K562 (cell line): ENCODE results near the gene UBE2L6. TPM values are rescaled to one million over a fixed set of nuclear protein-coding genes. Genes with fewer than 3 reads are reported as not detected.

Experiments used
- ARID3A ChIP-seq: IDR thresholded peaks from 2 replicates; pipeline ENCODE4 v1.6.1; 2012; ENCODE audit warnings: low read depth, low read length, improper control_type of control experiment, borderline replicate concordance
- ASH1L ChIP-seq: fragments of 450-650 bp; IDR thresholded peaks from 2 replicates; pipeline ENCODE4 v1.6.1; 2018; ENCODE audit warnings: borderline replicate concordance, mild to moderate bottlenecking, low read depth; ENCODE audit not compliant: partially characterized antibody
- BRD9 ChIP-seq: fragments of 450-650 bp; IDR thresholded peaks from 2 replicates; pipeline ENCODE4 v1.6.1; 2018; ENCODE audit warnings: low read depth; ENCODE audit not compliant: partially characterized antibody
- C11orf30 ChIP-seq: fragments of 450-650 bp; IDR thresholded peaks from 2 replicates; pipeline ENCODE4 v1.6.1; 2016; ENCODE audit warnings: low read depth, mild to moderate bottlenecking
- MCM5 ChIP-seq: fragments of 450-650 bp; IDR thresholded peaks from 2 replicates; pipeline ENCODE4 v1.6.1; 2016; ENCODE audit warnings: low read depth
- RAD51 ChIP-seq: fragments of 450-650 bp; IDR thresholded peaks from 2 replicates; pipeline ENCODE4 v1.7.1; 2016; ENCODE audit warnings: low read depth, mild to moderate bottlenecking, borderline replicate concordance
- RFX5 ChIP-seq: IDR thresholded peaks from 2 replicates; pipeline ENCODE4 v1.6.1; 2011; ENCODE audit warnings: low read depth, mild to moderate bottlenecking, improper control_type of control experiment, low read length
- THRA ChIP-seq: fragments of 450-650 bp; IDR thresholded peaks from 2 replicates; pipeline ENCODE4 v1.6.1; 2017; ENCODE audit warnings: mild to moderate bottlenecking, moderate library complexity
- TOE1 ChIP-seq, 2 experiments: fragments of 450-650 bp in 1 of 2; sonication (generic) in 1 of 2; formaldehyde crosslinking in 1 of 2; IDR thresholded peaks; 2 replicates each; pipeline versions ENCODE4 v1.7.1 to v1.8.0; 2016 to 2022; ENCODE audit warnings: borderline replicate concordance in 2 of 2, mild to moderate bottlenecking in 2 of 2, antibody characterized with exemption in 1 of 2, inconsistent platforms in 1 of 2, low read depth in 1 of 2, missing genetic modification reagents in 1 of 2, moderate library complexity in 1 of 2
- ZC3H11A ChIP-seq: IDR thresholded peaks from 2 replicates; pipeline ENCODE4 v1.6.1; 2012; ENCODE audit warnings: low read depth, low read length, improper control_type of control experiment
- ZNF324 ChIP-seq: fragments of 250-450 bp; sonication (Bioruptor Pico); IDR thresholded peaks from 2 replicates; pipeline ENCODE4 v1.4.0; 2020; ENCODE audit warnings: mild to moderate bottlenecking
- ZNF395 ChIP-seq: fragments of 200-800 bp; sonication (Bioruptor generic); IDR thresholded peaks from 2 replicates; pipeline ENCODE4 v1.6.1; 2017; ENCODE audit warnings: missing genetic modification characterization, missing compliant biosample characterization
- ZNF764 ChIP-seq: fragments of 250-450 bp; sonication (Bioruptor Pico); IDR thresholded peaks from 2 replicates; pipeline ENCODE4 v1.4.0; 2020; ENCODE audit warnings: low read depth, mild to moderate bottlenecking, moderate library complexity
- polyA plus RNA-seq, 8 experiments: library from polyadenylated mRNA; depleted of rRNA in 4 of 8; stranded (reverse) in 5 of 8; unstranded in 3 of 8; fragments of >200 nt; fragmentation: Nextera tagmentation in 2 of 8; fragmentation: Illumina TruSeq in 1 of 8; extraction: Ambion mirVana in 2 of 8; extraction: Trizol in 1 of 8; gene quantifications; 2 replicates each; pipeline versions ENCODE4 v1.2.1 to v1.2.3, GENCODE V29; 2011 to 2014; ENCODE audit warnings: inconsistent platforms in 1 of 8, missing spikeins in 1 of 8
- total RNA-seq, 7 experiments: library from RNA; depleted of rRNA in 6 of 7; stranded (reverse); fragments of >200 nt in 6 of 7; fragmentation: Illumina TruSeq in 2 of 7; extraction: Trizol in 2 of 7; gene quantifications; 2 replicates each; pipeline versions ENCODE4 v1.2.1 to v1.2.3, GENCODE V29; 2011 to 2021; ENCODE audit warnings: low replicate concordance in 1 of 7
- TF ChIP-seq, protein P1 (sequence below), 2 experiments: fragments of 250-450 bp in 1 of 2; fragments of 450-650 bp in 1 of 2; sonication (Bioruptor Pico) in 1 of 2; IDR thresholded peaks; 2 replicates each; pipeline versions ENCODE4 v1.6.1 to v1.8.0; 2016 to 2021; ENCODE audit warnings: mild to moderate bottlenecking in 2 of 2, moderate library complexity in 2 of 2, missing compliant biosample characterization in 1 of 2, missing genetic modification characterization in 1 of 2
- TF ChIP-seq, protein P2 (sequence below): sonication (generic); formaldehyde crosslinking; IDR thresholded peaks from 2 replicates; pipeline ENCODE4 v1.4.0; 2020; ENCODE audit warnings: mild to moderate bottlenecking, missing genetic modification reagents

Gene UBE2L6
- total and polyA plus RNA-seq, 9 of the 15 experiments (the other 6 are each of a cell fraction or from before 2014, with no cell fraction given): 5.9 to 24.9 (median 9.7) TPM

GRCh38 chr11:57530596-57531507 lies 36.6 kb downstream of the UBE2L6 start, which contains the start of gene TIMM10 (continued):
- TF ChIP-seq, protein P1, sequence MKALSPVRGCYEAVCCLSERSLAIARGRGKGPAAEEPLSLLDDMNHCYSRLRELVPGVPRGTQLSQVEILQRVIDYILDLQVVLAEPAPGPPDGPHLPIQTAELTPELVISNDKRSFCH (CRISPR knock-in tag; IDR thresholded peaks at IDR 0.05): no peak
- TF ChIP-seq, protein P1 (tag; IDR thresholded peaks at IDR 0.05): no peak; the same call in 1 of the 2 replicates
- TF ChIP-seq, protein P2, sequence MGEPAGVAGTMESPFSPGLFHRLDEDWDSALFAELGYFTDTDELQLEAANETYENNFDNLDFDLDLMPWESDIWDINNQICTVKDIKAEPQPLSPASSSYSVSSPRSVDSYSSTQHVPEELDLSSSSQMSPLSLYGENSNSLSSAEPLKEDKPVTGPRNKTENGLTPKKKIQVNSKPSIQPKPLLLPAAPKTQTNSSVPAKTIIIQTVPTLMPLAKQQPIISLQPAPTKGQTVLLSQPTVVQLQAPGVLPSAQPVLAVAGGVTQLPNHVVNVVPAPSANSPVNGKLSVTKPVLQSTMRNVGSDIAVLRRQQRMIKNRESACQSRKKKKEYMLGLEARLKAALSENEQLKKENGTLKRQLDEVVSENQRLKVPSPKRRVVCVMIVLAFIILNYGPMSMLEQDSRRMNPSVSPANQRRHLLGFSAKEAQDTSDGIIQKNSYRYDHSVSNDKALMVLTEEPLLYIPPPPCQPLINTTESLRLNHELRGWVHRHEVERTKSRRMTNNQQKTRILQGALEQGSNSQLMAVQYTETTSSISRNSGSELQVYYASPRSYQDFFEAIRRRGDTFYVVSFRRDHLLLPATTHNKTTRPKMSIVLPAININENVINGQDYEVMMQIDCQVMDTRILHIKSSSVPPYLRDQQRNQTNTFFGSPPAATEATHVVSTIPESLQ (CRISPR knock-in tag): peak; percentile 72
- TF ChIP-seq ASH1L (no peak), ARID3A (peak; percentile 82), ZC3H11A (no peak), BRD9 (no peak), RFX5 (no peak), THRA (no peak), C11orf30 (peak; percentile 73), TOE1 (IDR thresholded peaks at IDR 0.05; ENCODE audit: borderline replicate concordance) (0 out of 2 replicates have a peak, but pooled peaks have one; percentile 30), TOE1 (CRISPR knock-in tag; IDR thresholded peaks at IDR 0.05; ENCODE audit: borderline replicate concordance, low read depth) (no peak), ZNF395 (CRISPR knock-in tag) (peak; percentile 61), RAD51 (peak; percentile 57; the same call in 1 of the 2 replicates), ZNF324 (no peak), ZNF764 (CRISPR knock-in tag) (no peak), MCM5 (no peak)
